GM23338 (cell line): Measurements from ENCODE around the gene DUS3L. TPM values are rescaled to one million over a fixed set of nuclear protein-coding genes. Genes with fewer than 3 reads are reported as not detected.

Experiments used
- ATAC-seq: fragments of 200-7000 bp; cut with Tn5 transposase; 3 replicates; pipeline ENCODE4 v1.9.1; 2020
- DNase-seq: peaks from one replicate; pipeline ENCODE4 v3.0.0-alpha.2; 2015; ENCODE audit warnings: low spot score
- H2AFZ ChIP-seq: fragments of 200-600 bp; sonication (generic); 2 replicates; pipeline ENCODE4 v1.8.0; 2016; ENCODE audit warnings: antibody characterized with exemption, mild to moderate bottlenecking, moderate library complexity
- H3F3A ChIP-seq: fragments of 200-600 bp; sonication (generic); replicated peaks from 2 replicates; pipeline ENCODE4 v1.8.0; 2017; ENCODE audit warnings: antibody characterized with exemption, mixed run types, low read depth
- H3K27ac ChIP-seq: fragments of 200-600 bp; sonication (generic); 2 replicates; pipeline ENCODE4 v1.6.1; 2016; ENCODE audit warnings: low read depth
- H3K27me3 ChIP-seq: fragments of 200-600 bp; sonication (generic); 2 replicates; pipeline ENCODE4 v1.8.0; 2016; ENCODE audit warnings: mild to moderate bottlenecking, mixed run types, moderate library complexity; ENCODE audit not compliant: insufficient read depth
- H3K36me3 ChIP-seq: fragments of 200-600 bp; sonication (generic); 2 replicates; pipeline ENCODE4 v1.8.0; 2016; ENCODE audit warnings: mild to moderate bottlenecking; ENCODE audit not compliant: insufficient read depth
- H3K4me1 ChIP-seq: fragments of 200-600 bp; sonication (generic); 2 replicates; pipeline ENCODE4 v1.8.0; 2016; ENCODE audit warnings: mild to moderate bottlenecking, moderate library complexity; ENCODE audit not compliant: insufficient read depth
- H3K4me2 ChIP-seq: fragments of 200-600 bp; sonication (generic); 2 replicates; pipeline ENCODE4 v1.7.1; 2017; ENCODE audit warnings: mixed run types
- H3K4me3 ChIP-seq: fragments of 200-600 bp; sonication (generic); 2 replicates; pipeline ENCODE4 v1.6.1; 2016; ENCODE audit warnings: mixed run types
- H3K79me2 ChIP-seq: fragments of 200-600 bp; sonication (generic); replicated peaks from 2 replicates; pipeline ENCODE4 v1.8.0; 2017; ENCODE audit warnings: mild to moderate bottlenecking; ENCODE audit not compliant: insufficient read depth
- H3K9me2 ChIP-seq: fragments of 200-600 bp; sonication (generic); 2 replicates; pipeline ENCODE4 v1.8.0; 2017; ENCODE audit not compliant: insufficient read depth
- H4K20me1 ChIP-seq: fragments of 200-600 bp; sonication (generic); replicated peaks from 2 replicates; pipeline ENCODE4 v1.8.0; 2017; ENCODE audit warnings: mild to moderate bottlenecking; ENCODE audit not compliant: insufficient read depth
- H3K27ac Mint-ChIP-seq: 2 replicates; pipeline ENCODE4 v1.8.0; 2020; ENCODE audit warnings: inconsistent platforms, mild to moderate bottlenecking, moderate library complexity, mixed read lengths
- H3K27me3 Mint-ChIP-seq: 3 replicates; pipeline ENCODE4 v1.8.0; 2022; ENCODE audit warnings: low read depth, mild to moderate bottlenecking, moderate library complexity, mixed read lengths, inconsistent platforms; ENCODE audit not compliant: insufficient read depth, poor library complexity
- H3K36me3 Mint-ChIP-seq: 3 replicates; pipeline ENCODE4 v1.8.0; 2021; ENCODE audit warnings: low read depth, mild to moderate bottlenecking, inconsistent platforms, moderate library complexity, mixed read lengths
- H3K4me1 Mint-ChIP-seq: 3 replicates; pipeline ENCODE4 v1.8.0; 2020; ENCODE audit warnings: mild to moderate bottlenecking, inconsistent platforms, mixed read lengths
- H3K4me3 Mint-ChIP-seq: 3 replicates; pipeline ENCODE4 v1.8.0; 2021; ENCODE audit warnings: moderate library complexity, mild to moderate bottlenecking, inconsistent platforms, mixed read lengths
- H3K9me3 Mint-ChIP-seq: 3 replicates; pipeline ENCODE4 v1.8.0; 2020; ENCODE audit warnings: moderate library complexity, mild to moderate bottlenecking, inconsistent platforms, mixed read lengths
- CREB1 ChIP-seq: fragments of 250-450 bp; sonication (Bioruptor Pico); IDR thresholded peaks from 2 replicates; pipeline ENCODE4 v1.5.0; 2020; ENCODE audit warnings: low read depth, mild to moderate bottlenecking, moderate library complexity
- EZH2 ChIP-seq: fragments of 200-600 bp; sonication (generic); IDR thresholded peaks from one replicate; pipeline ENCODE4 v1.8.0; 2017; ENCODE audit warnings: antibody characterized with exemption, mild to moderate bottlenecking, low read depth; ENCODE audit not compliant: unreplicated experiment
- EZH2phosphoT487 ChIP-seq: fragments of 200-600 bp; sonication (generic); IDR thresholded peaks from one replicate; pipeline ENCODE4 v1.8.1; 2018; ENCODE audit warnings: antibody characterized with exemption; ENCODE audit not compliant: unreplicated experiment
- NANOG ChIP-seq: IDR thresholded peaks from 2 replicates; pipeline ENCODE4 v1.6.1; 2016; ENCODE audit warnings: antibody characterized with exemption, borderline replicate concordance
- POLR2AphosphoS5 ChIP-seq: IDR thresholded peaks from 2 replicates; pipeline ENCODE4 v1.6.1; 2016; ENCODE audit warnings: antibody characterized with exemption, low read depth
- STAT1 ChIP-seq: IDR thresholded peaks from one replicate; pipeline ENCODE4 v1.6.1; 2016; ENCODE audit warnings: antibody characterized with exemption; ENCODE audit not compliant: unreplicated experiment
- ZNF114 ChIP-seq: fragments of 250-450 bp; sonication (Bioruptor Pico); IDR thresholded peaks from 2 replicates; pipeline ENCODE4 v1.5.0; 2020; ENCODE audit warnings: mild to moderate bottlenecking, moderate library complexity
- ZNF331 ChIP-seq: fragments of 250-450 bp; sonication (Bioruptor Pico); IDR thresholded peaks from 2 replicates; pipeline ENCODE4 v1.5.0; 2020; ENCODE audit warnings: low read depth, mild to moderate bottlenecking, moderate library complexity
- polyA plus RNA-seq: library from polyadenylated mRNA; unstranded; fragments of >200 nt; fragmentation: Nextera tagmentation; extraction: Ambion mirVana; gene quantifications from 2 replicates; pipeline ENCODE4 v1.2.1, GENCODE V29; 2016
- total RNA-seq: library from RNA; depleted of rRNA; stranded (reverse); fragments of >200 nt; shearing (Covaris generic); gene quantifications from 2 replicates; pipeline ENCODE4 v1.2.3, GENCODE V29; 2014
- TF ChIP-seq, protein P1 (sequence below): IDR thresholded peaks from one replicate; pipeline ENCODE4 v1.6.1; 2018; ENCODE audit warnings: antibody characterized with exemption; ENCODE audit not compliant: unreplicated experiment
- TF ChIP-seq, protein P2 (sequence below): IDR thresholded peaks from 2 replicates; pipeline ENCODE4 v1.6.1; 2016; ENCODE audit warnings: antibody characterized with exemption

The DUS3L gene
- total and polyA plus RNA-seq, 2 experiments from 2014 or later, result 26.2 to 53.0 TPM

DNA sequence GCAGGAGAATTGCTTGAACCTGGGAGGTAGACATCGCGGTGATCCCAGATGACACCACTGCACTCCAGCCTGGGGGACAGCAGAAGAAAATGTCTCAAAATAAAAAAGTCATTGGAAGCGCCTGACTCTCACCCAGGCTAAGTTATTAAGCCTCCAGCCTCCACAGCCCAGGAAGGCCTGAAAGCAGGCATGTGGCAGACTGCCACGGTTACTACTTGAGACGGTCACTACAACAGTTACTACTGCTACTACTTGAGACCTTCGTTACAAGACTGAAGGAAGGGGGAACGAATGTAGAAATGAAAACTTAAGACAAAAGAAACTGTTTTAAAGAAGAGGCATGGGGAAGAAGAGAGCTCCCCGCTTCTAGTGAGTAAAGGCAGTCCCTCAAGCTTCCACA, 16.0 kb downstream of the DUS3L start (continued):
- TF ChIP-seq, protein P1, sequence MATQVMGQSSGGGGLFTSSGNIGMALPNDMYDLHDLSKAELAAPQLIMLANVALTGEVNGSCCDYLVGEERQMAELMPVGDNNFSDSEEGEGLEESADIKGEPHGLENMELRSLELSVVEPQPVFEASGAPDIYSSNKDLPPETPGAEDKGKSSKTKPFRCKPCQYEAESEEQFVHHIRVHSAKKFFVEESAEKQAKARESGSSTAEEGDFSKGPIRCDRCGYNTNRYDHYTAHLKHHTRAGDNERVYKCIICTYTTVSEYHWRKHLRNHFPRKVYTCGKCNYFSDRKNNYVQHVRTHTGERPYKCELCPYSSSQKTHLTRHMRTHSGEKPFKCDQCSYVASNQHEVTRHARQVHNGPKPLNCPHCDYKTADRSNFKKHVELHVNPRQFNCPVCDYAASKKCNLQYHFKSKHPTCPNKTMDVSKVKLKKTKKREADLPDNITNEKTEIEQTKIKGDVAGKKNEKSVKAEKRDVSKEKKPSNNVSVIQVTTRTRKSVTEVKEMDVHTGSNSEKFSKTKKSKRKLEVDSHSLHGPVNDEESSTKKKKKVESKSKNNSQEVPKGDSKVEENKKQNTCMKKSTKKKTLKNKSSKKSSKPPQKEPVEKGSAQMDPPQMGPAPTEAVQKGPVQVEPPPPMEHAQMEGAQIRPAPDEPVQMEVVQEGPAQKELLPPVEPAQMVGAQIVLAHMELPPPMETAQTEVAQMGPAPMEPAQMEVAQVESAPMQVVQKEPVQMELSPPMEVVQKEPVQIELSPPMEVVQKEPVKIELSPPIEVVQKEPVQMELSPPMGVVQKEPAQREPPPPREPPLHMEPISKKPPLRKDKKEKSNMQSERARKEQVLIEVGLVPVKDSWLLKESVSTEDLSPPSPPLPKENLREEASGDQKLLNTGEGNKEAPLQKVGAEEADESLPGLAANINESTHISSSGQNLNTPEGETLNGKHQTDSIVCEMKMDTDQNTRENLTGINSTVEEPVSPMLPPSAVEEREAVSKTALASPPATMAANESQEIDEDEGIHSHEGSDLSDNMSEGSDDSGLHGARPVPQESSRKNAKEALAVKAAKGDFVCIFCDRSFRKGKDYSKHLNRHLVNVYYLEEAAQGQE, result no peak
- TF ChIP-seq STAT1 (no peak), ZNF331 (no peak), EZH2 (no peak), NANOG (no peak), POLR2AphosphoS5 (no peak), CREB1 (CRISPR knock-in tag) (no peak), ZNF114 (CRISPR knock-in tag) (no peak)
- TF ChIP-seq, protein P2, sequence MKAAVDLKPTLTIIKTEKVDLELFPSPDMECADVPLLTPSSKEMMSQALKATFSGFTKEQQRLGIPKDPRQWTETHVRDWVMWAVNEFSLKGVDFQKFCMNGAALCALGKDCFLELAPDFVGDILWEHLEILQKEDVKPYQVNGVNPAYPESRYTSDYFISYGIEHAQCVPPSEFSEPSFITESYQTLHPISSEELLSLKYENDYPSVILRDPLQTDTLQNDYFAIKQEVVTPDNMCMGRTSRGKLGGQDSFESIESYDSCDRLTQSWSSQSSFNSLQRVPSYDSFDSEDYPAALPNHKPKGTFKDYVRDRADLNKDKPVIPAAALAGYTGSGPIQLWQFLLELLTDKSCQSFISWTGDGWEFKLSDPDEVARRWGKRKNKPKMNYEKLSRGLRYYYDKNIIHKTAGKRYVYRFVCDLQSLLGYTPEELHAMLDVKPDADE, result no peak

GRCh38 chr19:5773276-5773675, 17.7 kb downstream of the DUS3L start:
- Histone ChIP-seq H3K27me3 (no peaks in the 10 kb centered on the region), H3K27ac (peak overlapping the region; percentile 81; the same call in 1 of the 2 replicates), H3K4me1 (no peaks in the 10 kb centered on the region), H4K20me1 (no peaks in the 10 kb centered on the region), H3K4me3 (no peak overlapping the region), H3K36me3 (no peaks in the 10 kb centered on the region), H3K4me2 (no peak overlapping the region), H2AFZ (peak overlapping the region; percentile 86), H3K9me2 (peaks cover 5% of the 10 kb centered on the region; the same call in 1 of the 2 replicates), H3K79me2 (no peaks in the 10 kb centered on the region), H3F3A (no peaks in the 10 kb centered on the region)
- peak overlapping the region; percentile 70; the same call in 1 of the 2 replicates for H3K27ac Mint-ChIP-seq
- no peaks in the 10 kb centered on the region for H3K4me1 Mint-ChIP-seq
- TF ChIP-seq ZNF331 (no peak), EZH2phosphoT487 (no peak), ZNF114 (CRISPR knock-in tag) (no peak)
- TF ChIP-seq, protein P2, result no peak
- TF ChIP-seq, protein P1, result no peak
- peaks cover 7% of the 10 kb centered on the region; the same call in 1 of the 3 replicates for H3K9me3 Mint-ChIP-seq
- H3K27me3 Mint-ChIP-seq, result peaks cover 6% of the 10 kb centered on the region
- DNase-seq (no peak), ATAC-seq (no peak)
- H3K36me3 Mint-ChIP-seq, result no peaks in the 10 kb centered on the region
- H3K4me3 Mint-ChIP-seq, result no peak overlapping the region
